ENCODE measurements around the gene CIAO2A. TPM values are rescaled to one million over a fixed set of nuclear protein-coding genes. Genes with fewer than 3 reads are reported as not detected.

Gene CIAO2A
- total RNA-seq, 1 donor from 2014 or later = 210 TPM

GRCh38 chr15:64034519-64034918, 59.1 kb downstream of the CIAO2A start:
- Histone ChIP-seq H3K79me2 (ENCODE audit: low read depth) (no peaks in the 10 kb centered on the region), H3K4me1 (peaks cover 4% of the 10 kb centered on the region), H4K20me1 (ENCODE audit: low read depth) (no peaks in the 10 kb centered on the region), H3K9me3 (ENCODE audit: low read depth) (no peaks in the 10 kb centered on the region), H3K27me3 (no peaks in the 10 kb centered on the region), H3K27ac (no peak overlapping the region), H3K4me3 (no peak overlapping the region), H3K9ac (no peak overlapping the region), H3K4me2 (no peak overlapping the region), H2AFZ (replicated peaks) (no peak overlapping the region), H3F3A (ENCODE audit: low read depth) (no peaks in the 10 kb centered on the region), H3K36me3 (peaks cover 3% of the 10 kb centered on the region)
- no peaks in the 10 kb centered on the region for H3K9me3 Mint-ChIP-seq
- no peak for DNase-seq (ENCODE audit: low spot score)
- H3K4me3 Mint-ChIP-seq = no peak overlapping the region
- peaks cover 9% of the 10 kb centered on the region for H3K36me3 Mint-ChIP-seq
- H3K4me1 Mint-ChIP-seq = peaks cover 2% of the 10 kb centered on the region
- H3K27ac Mint-ChIP-seq = no peak overlapping the region
- no peak for TF ChIP-seq CTCF (IDR thresholded peaks at IDR 0.05)
- no peak for TF ChIP-seq EZH2 (IDR thresholded peaks at IDR 0.05)
- no peak for TF ChIP-seq EZH2phosphoT487 (IDR thresholded peaks at IDR 0.05)
- H3K27me3 Mint-ChIP-seq (ENCODE audit: insufficient read depth, low read depth) = peaks cover 2% of the 10 kb centered on the region

GRCh38 chr15:64032329-64032728, 61.3 kb downstream of the CIAO2A start:
- no peak overlapping the region for H3K4me3 ChIP-seq
- no peaks in the 10 kb centered on the region for H3F3A ChIP-seq (ENCODE audit: low read depth)
- H3K36me3 Mint-ChIP-seq = peaks cover 5% of the 10 kb centered on the region
- H3K9ac ChIP-seq = no peak overlapping the region
- H3K27ac Mint-ChIP-seq = peak overlapping the region; percentile 27
- H2AFZ ChIP-seq (replicated peaks) = no peak overlapping the region
- H3K27ac ChIP-seq = no peak overlapping the region
- no peak overlapping the region for H3K4me3 Mint-ChIP-seq
- peaks cover 9% of the 10 kb centered on the region for H3K4me1 Mint-ChIP-seq
- no peak overlapping the region for H3K4me2 ChIP-seq
- H4K20me1 ChIP-seq (ENCODE audit: low read depth) = no peaks in the 10 kb centered on the region
- no peaks in the 10 kb centered on the region for H3K9me3 Mint-ChIP-seq
- no peak for TF ChIP-seq EZH2 (IDR thresholded peaks at IDR 0.05)
- no peak for TF ChIP-seq CTCF (IDR thresholded peaks at IDR 0.05)
- no peak for TF ChIP-seq EZH2phosphoT487 (IDR thresholded peaks at IDR 0.05)
- H3K79me2 ChIP-seq (ENCODE audit: low read depth) = no peaks in the 10 kb centered on the region
- H3K4me1 ChIP-seq = peaks cover 15% of the 10 kb centered on the region
- no peaks in the 10 kb centered on the region for H3K9me3 ChIP-seq (ENCODE audit: low read depth)
- no peak for DNase-seq (ENCODE audit: low spot score)
- H3K27me3 ChIP-seq = no peaks in the 10 kb centered on the region
- no peaks in the 10 kb centered on the region for H3K36me3 ChIP-seq
- no peaks in the 10 kb centered on the region for H3K27me3 Mint-ChIP-seq (ENCODE audit: insufficient read depth, low read depth)

- Mint-ChIP-seq H3K4me1 (peaks cover 9% of the 10 kb centered on the region), H3K4me3 (no peak overlapping the region), H3K27me3 (ENCODE audit: insufficient read depth, low read depth) (no peaks in the 10 kb centered on the region), H3K36me3 (peaks cover 2% of the 10 kb centered on the region), H3K27ac (no peak overlapping the region), H3K9me3 (no peaks in the 10 kb centered on the region)
- Histone ChIP-seq H3K9ac (no peak overlapping the region), H3K4me3 (no peak overlapping the region), H3K4me1 (peaks cover 15% of the 10 kb centered on the region), H3K36me3 (no peaks in the 10 kb centered on the region), H3K4me2 (no peak overlapping the region), H3K27me3 (no peaks in the 10 kb centered on the region), H4K20me1 (ENCODE audit: low read depth) (no peaks in the 10 kb centered on the region), H3K27ac (no peak overlapping the region), H3K79me2 (ENCODE audit: low read depth) (no peaks in the 10 kb centered on the region), H3K9me3 (ENCODE audit: low read depth) (no peaks in the 10 kb centered on the region), H3F3A (ENCODE audit: low read depth) (no peaks in the 10 kb centered on the region), H2AFZ (replicated peaks) (no peak overlapping the region)
- DNase-seq (ENCODE audit: low spot score) = no peak
- TF ChIP-seq EZH2phosphoT487 (IDR thresholded peaks at IDR 0.05) (no peak), CTCF (IDR thresholded peaks at IDR 0.05) (no peak), EZH2 (IDR thresholded peaks at IDR 0.05) (no peak)
Measured at GRCh38 chr15:64030123-64030522, 63.5 kb downstream of the CIAO2A start.
